ENCODE results near the gene GNB1L.

Gene GNB1L

DNA sequence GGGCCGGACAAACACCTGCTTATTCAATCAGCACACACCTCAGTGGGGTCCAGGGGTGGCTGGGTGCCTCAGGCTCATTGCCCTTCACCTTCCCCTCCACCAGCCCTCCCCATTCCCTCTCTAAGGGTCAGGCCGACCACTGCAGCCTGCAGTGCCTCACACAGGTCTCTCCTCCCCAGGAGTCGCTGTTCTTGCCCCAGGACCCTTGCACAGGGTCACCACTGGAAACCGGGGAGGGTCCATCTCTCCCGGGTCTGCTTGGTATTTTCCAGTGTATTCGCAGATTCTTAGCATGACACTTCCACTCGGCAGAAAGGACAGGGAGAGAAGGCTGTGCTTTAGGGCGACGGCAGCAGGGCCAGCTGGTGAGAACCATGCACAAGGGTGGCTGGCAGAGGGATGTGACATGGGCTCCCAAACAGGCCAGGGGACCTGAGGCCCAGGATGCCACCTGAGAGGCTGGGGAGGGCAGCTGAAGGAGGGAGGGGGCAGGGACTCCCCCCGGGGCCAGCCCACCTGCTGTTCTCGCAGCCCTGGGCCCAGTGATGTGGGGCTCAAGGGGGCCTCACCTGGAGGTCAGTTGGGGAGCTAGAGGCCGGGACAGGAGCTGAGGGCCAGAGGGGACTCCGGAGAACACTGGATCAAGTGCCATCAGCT, 110.2 kb downstream of the GNB1L start:
- DNase-seq: no peak

GRCh38 chr22:19743651-19744050, 111.0 kb downstream of the GNB1L start:
- DNase-seq: no peak

DNA sequence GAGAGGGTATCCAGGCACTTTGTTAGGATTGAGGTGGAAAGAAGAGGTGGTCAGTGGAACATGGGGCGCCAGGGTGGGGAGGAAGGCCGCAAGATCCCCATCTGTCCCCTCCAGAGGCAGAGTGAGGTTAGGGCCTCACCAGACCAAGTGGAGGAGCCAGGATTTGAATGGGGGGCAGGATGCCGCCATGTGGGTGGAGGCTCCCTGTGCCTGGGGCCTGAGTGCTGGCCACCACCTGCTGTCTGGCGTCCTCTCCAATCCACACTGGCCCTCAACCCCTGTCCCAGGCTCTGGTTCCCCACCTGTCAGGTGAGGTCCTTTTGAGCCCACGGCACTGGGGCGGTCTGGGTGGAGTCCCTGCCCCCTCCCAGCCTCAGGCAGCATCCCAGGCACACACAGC, 111.6 kb downstream of the GNB1L start:
- no peak for DNase-seq

- DNase-seq: no peak
Measured at GRCh38 chr22:19742160-19743066, 112.3 kb downstream of the GNB1L start.

DNA sequence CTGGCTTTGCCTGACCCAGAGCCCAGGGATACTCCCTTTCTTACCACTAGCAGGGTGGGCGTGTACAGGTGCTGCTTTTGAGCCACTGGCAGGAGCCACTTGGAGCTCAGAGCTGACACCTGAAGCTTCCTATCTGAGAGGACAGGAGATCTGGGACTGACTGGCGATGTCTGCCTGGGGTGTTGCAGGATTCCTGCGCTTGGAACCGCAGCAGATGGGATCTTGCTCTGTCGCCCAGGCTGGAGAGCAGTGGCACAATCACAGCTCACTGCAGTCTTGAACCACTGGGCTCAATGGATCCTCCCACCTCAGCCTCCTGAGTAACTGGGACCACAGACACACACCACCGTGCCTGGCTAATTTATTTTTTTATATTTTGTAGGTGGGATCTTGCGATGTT, 113.6 kb downstream of the GNB1L start:
- DNase-seq: no peak

DNA sequence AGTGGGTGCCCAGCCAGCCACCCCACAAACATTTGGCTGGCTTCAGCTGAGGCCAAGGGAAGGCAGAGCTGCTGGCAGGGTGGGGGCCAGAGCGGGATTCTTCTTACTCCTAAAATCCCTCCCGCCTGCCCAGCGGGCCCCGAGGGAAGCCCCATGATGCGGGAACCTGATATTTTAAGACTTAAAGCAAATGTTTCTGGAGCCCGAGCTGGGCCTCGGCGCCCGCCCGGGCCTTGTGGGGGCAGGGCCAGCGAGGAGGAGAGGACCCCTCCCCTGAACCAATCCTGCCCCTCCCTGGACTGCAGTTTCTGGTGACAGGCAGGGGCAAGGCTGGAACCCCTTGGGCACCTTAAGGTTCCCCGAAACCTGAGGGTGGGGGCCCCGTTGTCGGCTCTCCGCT, 114.1 kb downstream of the GNB1L start:
- no peak for DNase-seq

DNA sequence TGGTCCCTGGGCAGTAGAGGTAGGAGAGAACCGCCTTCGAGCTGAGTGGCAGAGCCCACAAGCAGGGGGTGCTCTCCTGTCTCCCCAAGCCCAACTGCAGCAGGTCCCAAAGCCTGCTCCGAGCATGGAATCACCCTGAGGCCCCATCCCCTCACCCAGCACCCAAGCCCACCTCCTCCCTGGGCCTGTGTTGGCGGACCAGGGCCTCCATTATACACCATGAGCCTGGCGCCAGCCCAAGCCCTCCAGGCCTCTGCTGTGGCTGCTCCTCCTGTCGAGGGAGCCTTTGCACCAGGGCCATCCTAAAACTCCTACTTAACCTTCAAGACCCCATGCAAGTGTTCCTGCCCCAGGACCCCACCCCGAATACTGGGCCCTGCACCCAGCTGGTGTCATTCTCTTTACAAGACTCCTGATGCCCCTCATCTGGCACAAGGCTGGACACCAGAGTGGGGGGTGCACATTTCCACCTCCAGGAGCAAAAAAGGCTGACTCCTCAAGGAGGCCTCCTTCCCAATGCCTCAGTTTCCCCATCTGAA, 114.7 kb downstream of the GNB1L start:
- no peak for DNase-seq

DNA sequence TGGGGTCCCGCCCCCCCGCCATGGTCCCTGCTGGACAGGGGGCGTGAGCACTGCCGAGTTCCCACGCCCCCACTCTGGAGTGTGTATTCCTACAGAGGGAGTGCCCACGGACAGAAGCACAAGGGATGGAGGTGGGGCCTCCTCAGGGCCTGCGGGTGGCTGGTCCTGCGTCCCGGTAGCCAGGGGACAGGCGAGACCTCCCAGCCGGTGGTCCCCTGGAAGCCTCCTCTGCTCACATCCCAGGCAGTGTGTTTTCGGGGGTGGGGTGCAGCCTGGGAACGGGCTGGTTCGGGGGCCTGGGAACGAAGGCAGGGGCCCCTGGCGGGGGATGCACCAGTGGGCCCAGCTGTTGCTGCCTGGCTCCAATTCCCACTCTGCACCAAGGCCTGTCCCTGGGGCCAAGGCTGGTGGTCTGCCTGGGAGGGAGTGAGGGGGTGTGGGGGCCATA, 115.2 kb downstream of the GNB1L start:
- DNase-seq: no peak

DNA sequence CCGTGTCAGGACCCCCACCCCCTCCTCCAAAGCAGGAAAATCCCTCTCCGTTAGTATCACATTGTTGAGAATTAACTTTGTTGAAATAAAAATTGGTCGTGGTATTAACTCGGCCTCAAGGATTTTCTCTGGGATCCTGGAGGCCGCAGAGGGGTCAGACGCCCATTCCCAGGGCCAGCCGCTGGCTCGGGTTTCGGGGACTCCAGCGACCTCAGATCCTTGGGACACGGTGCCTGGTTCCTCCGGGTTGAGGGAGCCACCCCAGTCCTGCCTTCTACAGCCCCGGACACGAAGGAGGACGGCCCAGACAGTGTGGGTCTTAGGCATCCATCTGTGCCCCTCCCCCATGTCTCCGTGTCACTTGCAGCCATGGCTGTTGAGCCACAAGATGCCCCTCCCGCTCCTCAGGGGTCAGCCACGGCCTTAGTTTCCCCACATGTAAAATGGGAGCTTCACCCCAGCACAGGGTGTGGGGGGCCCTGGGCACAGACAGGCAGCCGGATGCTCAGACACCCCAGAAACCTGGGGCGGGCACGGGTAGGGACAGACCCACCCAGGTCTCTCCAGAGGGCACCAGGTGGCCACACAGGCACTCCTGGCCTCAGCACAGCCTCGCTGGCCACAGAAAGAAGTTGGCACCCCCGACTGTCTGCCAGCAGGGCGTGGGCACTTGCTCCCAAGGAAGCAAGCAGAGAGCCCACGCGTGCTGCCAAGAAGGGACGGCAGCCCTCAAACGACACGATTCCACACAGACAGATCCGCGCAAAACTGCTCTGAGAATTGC, 115.8 kb downstream of the GNB1L start:
- no peak for DNase-seq

GRCh38 chr22:19737846-19738663, 116.6 kb downstream of the GNB1L start:
- no peak for DNase-seq

DNA sequence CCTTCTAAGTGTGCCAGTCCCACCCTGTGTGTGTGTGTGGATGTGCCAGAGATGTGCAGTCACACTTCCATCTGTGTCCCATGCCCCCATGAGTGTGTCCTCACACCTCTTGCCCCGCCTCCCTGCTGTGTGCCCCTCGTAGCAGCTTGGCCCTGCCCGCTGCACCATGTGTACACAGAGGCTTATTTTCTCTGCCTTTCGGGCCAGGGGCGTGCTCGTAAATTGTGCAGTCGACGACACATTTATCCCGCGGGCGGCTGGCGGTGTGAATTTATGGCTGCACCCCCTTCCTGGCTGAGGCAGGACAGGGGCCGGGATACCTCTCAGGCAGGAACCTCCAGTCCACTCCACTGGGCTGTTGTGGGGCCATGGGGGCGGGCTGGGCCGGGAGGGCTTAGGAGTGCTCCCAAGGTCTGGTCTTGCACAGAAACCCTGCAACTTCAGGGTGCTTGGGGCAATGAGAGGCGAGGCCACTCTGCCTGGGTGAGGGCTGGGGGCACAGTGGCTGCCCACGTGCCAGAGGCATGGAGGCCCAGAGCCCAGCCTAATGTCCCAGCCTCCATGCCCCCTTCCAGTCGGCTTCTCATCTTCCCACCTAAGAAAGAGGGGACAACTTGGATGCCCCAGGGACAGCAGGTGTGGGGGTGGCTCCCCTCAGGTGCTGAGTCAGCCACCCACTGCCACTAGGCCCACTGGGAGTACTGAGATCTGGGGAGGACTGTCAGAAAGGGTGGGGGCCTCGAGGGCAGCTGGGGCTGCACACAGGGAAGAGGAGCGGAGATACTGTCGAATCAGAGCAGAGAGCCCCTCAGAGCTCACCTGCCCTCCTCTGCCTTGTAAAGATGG, 118.8 kb downstream of the GNB1L start:
- DNase-seq: no peak

- no peak for DNase-seq
Measured at GRCh38 chr22:19734837-19735382, 119.8 kb downstream of the GNB1L start.

DNA sequence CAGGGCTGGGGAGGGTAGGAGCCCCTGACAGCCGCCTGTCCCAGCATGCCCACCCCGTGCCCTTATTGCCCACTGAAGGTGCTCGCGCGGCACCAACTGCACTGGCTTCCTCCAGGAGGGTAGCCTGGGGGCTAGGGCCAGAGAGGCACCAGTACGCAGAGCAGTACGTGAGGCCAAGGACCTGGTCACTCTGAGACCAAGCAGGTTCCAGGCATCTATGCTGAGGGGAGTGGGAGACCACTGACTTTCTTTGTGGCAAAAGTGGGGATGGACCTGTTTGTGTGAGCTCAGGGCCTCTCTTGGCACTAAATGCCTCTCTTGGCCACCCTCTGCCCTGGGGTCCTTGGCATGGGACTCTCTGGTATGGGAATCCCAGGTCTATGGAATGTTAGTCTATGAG, 120.5 kb downstream of the GNB1L start:
- DNase-seq: no peak

DNA sequence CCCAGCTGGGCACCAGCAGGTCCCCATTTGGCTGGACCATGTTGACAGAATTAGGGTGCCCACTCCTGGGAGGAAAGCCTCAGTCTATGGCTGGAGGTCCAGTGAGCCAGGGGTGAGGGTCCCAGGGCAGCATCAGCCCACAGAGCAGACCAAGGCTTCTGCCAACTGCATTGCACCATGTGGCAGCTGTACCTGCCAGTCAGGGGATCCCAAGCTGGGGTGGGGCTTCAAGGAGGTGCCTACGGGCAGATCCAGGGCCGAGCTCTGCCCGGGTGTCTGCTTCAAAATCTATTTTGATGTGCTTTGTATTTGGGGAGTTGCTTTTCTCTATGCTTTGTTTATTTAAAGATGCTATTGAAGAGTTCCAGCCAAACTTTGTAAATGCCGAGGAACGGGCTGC, 120.9 kb downstream of the GNB1L start:
- DNase-seq: no peak

Data from GF-D8 (cell line).